Aorta (tissue), 5 donors: ENCODE measurements around the gene HBEGF. TPM values are rescaled to one million over a fixed set of nuclear protein-coding genes. Genes with fewer than 3 reads are reported as not detected.

Experiments
- ATAC-seq: fragments of 200-7000 bp; cut with Tn5 transposase; one replicate; pipeline ENCODE4 v1.9.1; 2022; ENCODE audit warnings: moderate library complexity; ENCODE audit not compliant: low FRiP score
- DNase-seq, 2 donors: peaks; one replicate each; pipeline ENCODE4 v3.0.0-alpha.2; 2020
- H3K27ac ChIP-seq, 2 donors: one replicate each; pipeline ENCODE4 v1.5.1; 2013; ENCODE audit warnings: low read length in 2 of 2, mild to moderate bottlenecking in 2 of 2, moderate library complexity in 2 of 2, control low read depth in 1 of 2, inconsistent platforms in 1 of 2, low read depth in 1 of 2
- H3K27me3 ChIP-seq, 2 donors: one replicate each; pipeline ENCODE4 v1.6.1; 2013; ENCODE audit warnings: control low read depth in 1 of 2, low read length in 1 of 2, mild to moderate bottlenecking in 1 of 2, moderate library complexity in 1 of 2; ENCODE audit not compliant: insufficient read depth in 2 of 2, control insufficient read depth in 1 of 2
- H3K36me3 ChIP-seq, 2 donors: one replicate each; pipeline ENCODE4 v1.6.1; 2013; ENCODE audit warnings: control low read depth in 1 of 2, low read length in 1 of 2, mild to moderate bottlenecking in 1 of 2; ENCODE audit not compliant: insufficient read depth in 2 of 2, control insufficient read depth in 1 of 2
- H3K4me1 ChIP-seq, 2 donors: one replicate each; pipeline ENCODE4 v1.6.1; 2013; ENCODE audit warnings: low read length in 2 of 2, control low read depth in 1 of 2, mild to moderate bottlenecking in 1 of 2, moderate library complexity in 1 of 2; ENCODE audit not compliant: insufficient read depth in 2 of 2, control insufficient read depth in 1 of 2
- H3K4me3 ChIP-seq, 2 donors: one replicate each; pipeline ENCODE4 v1.5.1; 2013; ENCODE audit warnings: low read length in 2 of 2, control low read depth in 1 of 2, mild to moderate bottlenecking in 1 of 2
- H3K9me3 ChIP-seq: one replicate; pipeline ENCODE4 v1.6.1; 2013; ENCODE audit warnings: mild to moderate bottlenecking, low read length; ENCODE audit not compliant: control insufficient read depth
- WGBS, 2 donors: extraction: QIAGEN DNeasy Blood & Tissue Kit; methylation state at CpG; one replicate each; pipeline ENCODE4 v1.1.7; 2013; 5-methylcytosine and 5-hydroxymethylcytosine counted together
- intact Hi-C, 2 donors: fragments of 100-400 bp; cut with DNase I; formaldehyde crosslinking; loops; one replicate each; pipeline versions ENCODE4 v1.14.2 to v1.15.0; 2022
- polyA plus RNA-seq, 2 donors: library from polyadenylated mRNA; stranded (reverse); fragments of 200-250 nt; gene quantifications; one replicate each; pipeline ENCODE4 v1.2.3, GENCODE V29; 2013
- total RNA-seq, 2 donors: library from RNA; stranded (reverse); fragmentation: NEBNext Ultra II Directional; extraction: Animal tissue kit (Norgen Biotek cat#: 25700); gene quantifications; one replicate each; pipeline ENCODE4 v1.2.1, GENCODE V29; 2021
- donor health status: healthy with polysubstance abuse.
- donor health status: Bipolar disorder and iron deficiency.
- donor health status: DM: no; HTN: no; CAD: no.
- donor health status: DM: no; HTN: no; CAD: no.
- donor health status: DM: yes; HTN: yes; CAD: no.

The HBEGF gene
- total and polyA plus RNA-seq, 4 donors: 2.0 to 30.2 (median 8.4) TPM

- intact Hi-C loops: no loop called here
- peak overlapping the region; percentile 29 to 50 for H3K27ac ChIP-seq
- DNase-seq: peak in 1 of 2 donors; percentile 64
- peaks cover 0 to 6% of the 10 kb centered on the region in 2 donors for H3K4me1 ChIP-seq
- 3 to 7% methylated on average over 9 of the region's 9 CpGs for WGBS, 2 donors
- no peaks in the 10 kb centered on the region for H3K36me3 ChIP-seq
- no peaks in the 10 kb centered on the region for H3K27me3 ChIP-seq
- H3K9me3 ChIP-seq: no peaks in the 10 kb centered on the region
- ATAC-seq: peak; percentile 71
- H3K4me3 ChIP-seq: no peak overlapping the region
Measured at GRCh38 chr5:140322751-140323731, 23.4 kb downstream of the HBEGF start.

GRCh38 chr5:140321796-140322195 is 24.6 kb downstream of the HBEGF start:
- DNase-seq (peak in 1 of 2 donors; percentile 85), ATAC-seq (no peak)
- Histone ChIP-seq H3K27ac (no peak overlapping the region), H3K27me3 (no peaks in the 10 kb centered on the region), H3K9me3 (no peaks in the 10 kb centered on the region), H3K4me1 (peaks cover 0 to 6% of the 10 kb centered on the region in 2 donors), H3K4me3 (no peak overlapping the region), H3K36me3 (no peaks in the 10 kb centered on the region)
- 89 to 98% methylated on average over 2 of the region's 2 CpGs for WGBS, 2 donors
- intact Hi-C loops: no loop called here

- 97 to 100% methylated on average over 1 of the region's 1 CpG for WGBS, 2 donors
Measured at GRCh38 chr5:140319833-140320232, 26.6 kb downstream of the HBEGF start.

GRCh38 chr5:140318792-140319191 is 27.6 kb downstream of the HBEGF start:
- no peaks in the 10 kb centered on the region for H3K4me1 ChIP-seq
- ATAC-seq (no peak), DNase-seq (no peak)
- no peak overlapping the region for H3K27ac ChIP-seq
- WGBS, 2 donors: 96 to 97% methylated on average over 4 of the region's 4 CpGs
- intact Hi-C loops: no loop called here
- H3K27me3 ChIP-seq: no peaks in the 10 kb centered on the region
- no peak overlapping the region for H3K4me3 ChIP-seq
- H3K36me3 ChIP-seq: no peaks in the 10 kb centered on the region
- H3K9me3 ChIP-seq: no peaks in the 10 kb centered on the region

More at GRCh38 chr5:140319833-140320232, 26.6 kb downstream of the HBEGF start:
- Histone ChIP-seq H3K27ac (no peak overlapping the region), H3K4me3 (no peak overlapping the region), H3K27me3 (no peaks in the 10 kb centered on the region), H3K36me3 (no peaks in the 10 kb centered on the region), H3K9me3 (no peaks in the 10 kb centered on the region), H3K4me1 (peaks cover 0 to 6% of the 10 kb centered on the region in 2 donors)
- no peak for DNase-seq
- intact Hi-C loops: no loop called here
- ATAC-seq: no peak

GRCh38 chr5:140317859-140318258 is 28.5 kb downstream of the HBEGF start:
- Histone ChIP-seq H3K27me3 (no peaks in the 10 kb centered on the region), H3K4me1 (peaks cover 0 to 3% of the 10 kb centered on the region in 2 donors), H3K4me3 (no peak overlapping the region), H3K9me3 (no peaks in the 10 kb centered on the region), H3K27ac (no peak overlapping the region), H3K36me3 (no peaks in the 10 kb centered on the region)
- DNase-seq (no peak), ATAC-seq (no peak)
- intact Hi-C loops: no loop called here
- 83 to 85% methylated on average over 5 of the region's 5 CpGs for WGBS, 2 donors

- no peaks in the 10 kb centered on the region for H3K9me3 ChIP-seq
- no peaks in the 10 kb centered on the region for H3K36me3 ChIP-seq
- intact Hi-C loops: no loop called here
- no peak overlapping the region for H3K27ac ChIP-seq
- ATAC-seq (no peak), DNase-seq (no peak)
- WGBS, 2 donors: 89 to 93% methylated on average over 7 of the region's 7 CpGs
- H3K4me3 ChIP-seq: no peak overlapping the region
- no peaks in the 10 kb centered on the region for H3K27me3 ChIP-seq
- peaks cover 3 to 7% of the 10 kb centered on the region in 2 donors for H3K4me1 ChIP-seq
Measured at GRCh38 chr5:140312791-140313189, 33.6 kb downstream of the HBEGF start.

- no peaks in the 10 kb centered on the region for H3K36me3 ChIP-seq
- H3K4me3 ChIP-seq: no peak overlapping the region
- H3K9me3 ChIP-seq: no peaks in the 10 kb centered on the region
- WGBS, 2 donors: 10 to 18% methylated on average over 4 of the region's 4 CpGs
- H3K27ac ChIP-seq: peak overlapping the region in 1 of 2 donors; percentile 12
- no peaks in the 10 kb centered on the region for H3K27me3 ChIP-seq
- ATAC-seq: peak; percentile 80
- intact Hi-C loops: no loop called here
- DNase-seq: peak in 1 of 2 donors; percentile 62
- peaks cover 3 to 7% of the 10 kb centered on the region in 2 donors for H3K4me1 ChIP-seq
Measured at GRCh38 chr5:140312067-140312790, 34.2 kb downstream of the HBEGF start.

GRCh38 chr5:140311011-140311467 is 35.4 kb downstream of the HBEGF start:
- H3K36me3 ChIP-seq: no peaks in the 10 kb centered on the region
- 71 to 73% methylated on average over 5 of the region's 5 CpGs for WGBS, 2 donors
- no peaks in the 10 kb centered on the region for H3K9me3 ChIP-seq
- H3K4me1 ChIP-seq: peaks cover 3 to 7% of the 10 kb centered on the region in 2 donors
- no peak for DNase-seq
- no peak overlapping the region for H3K4me3 ChIP-seq
- no peaks in the 10 kb centered on the region for H3K27me3 ChIP-seq
- intact Hi-C loops: no loop called here
- peak; percentile 76 for ATAC-seq
- no peak overlapping the region for H3K27ac ChIP-seq
